Activated CD4-positive, alpha-beta T cell treated with anti-CD3 and anti-CD28 coated beads for 1 hour (primary cell): Measurements from ENCODE around the gene LRRC32.
"Not testable (repeated sequence)": the region's sequence is repeated elsewhere in the genome, so short reads cannot be mapped to it uniquely, and the experiment has no call there.

Source experiments
- DNase-seq: peaks from one replicate; pipeline ENCODE4 v3.0.0-alpha.2; 2020

Gene LRRC32

DNA sequence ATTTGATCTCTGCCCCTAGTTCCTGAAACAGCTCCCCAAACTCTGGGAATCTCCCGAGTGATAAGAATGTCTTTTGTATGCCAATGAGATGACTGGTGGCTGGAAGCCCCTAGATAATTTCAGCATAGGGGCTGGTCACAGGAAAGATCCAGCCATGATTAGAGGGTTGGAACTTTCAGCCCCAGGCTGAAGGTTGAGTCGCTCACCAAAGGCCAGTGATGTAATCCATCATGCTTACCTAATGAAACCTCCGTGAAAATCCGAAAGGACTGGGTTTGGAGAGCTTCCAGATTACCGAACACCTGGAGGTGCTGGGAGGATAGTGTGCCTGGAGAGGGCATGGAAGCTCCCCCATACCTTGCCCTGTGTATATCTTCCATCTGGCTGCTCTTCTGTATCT, 26.0 kb downstream of the LRRC32 start:
- DNase-seq: no peak

DNA sequence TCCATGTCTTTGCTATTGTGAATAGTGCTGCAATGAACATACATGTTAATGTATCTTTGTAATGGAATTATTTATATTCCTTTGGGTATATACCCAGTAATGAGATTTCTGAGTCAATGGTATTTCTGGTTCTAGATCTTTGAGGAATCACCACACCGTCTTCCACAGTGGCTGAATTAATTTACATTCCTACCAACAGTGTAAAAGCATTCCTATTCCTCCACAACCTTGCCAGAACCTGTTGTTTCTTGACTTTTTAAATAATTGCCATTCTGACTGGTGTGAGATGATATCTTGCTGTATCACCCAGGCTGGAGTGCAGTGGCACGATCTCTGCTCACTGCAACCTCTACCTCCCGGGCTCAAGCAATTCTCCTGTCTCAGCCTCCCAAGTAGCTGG, 26.8 kb downstream of the LRRC32 start:
- not testable (repeated sequence) for DNase-seq

DNA sequence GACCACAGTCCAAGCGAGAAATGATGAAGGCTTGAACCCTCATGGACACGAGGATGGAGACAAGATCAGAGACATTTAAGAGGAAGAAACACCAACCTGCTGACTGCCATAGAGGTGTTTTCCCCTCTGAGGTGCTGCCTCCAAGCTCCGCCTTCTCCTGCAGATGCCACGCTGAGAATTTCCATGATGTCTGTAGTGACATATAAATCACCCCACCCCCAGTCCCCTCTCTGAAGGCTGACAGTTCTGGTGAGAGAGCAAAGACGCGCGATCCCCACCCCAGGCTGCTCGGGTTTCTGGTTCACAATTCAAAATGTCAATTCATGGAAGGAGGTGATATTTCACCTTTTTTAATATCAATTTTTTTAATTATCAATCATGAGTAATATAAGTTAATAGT, 28.2 kb downstream of the LRRC32 start:
- peak; percentile 7 for DNase-seq

DNA sequence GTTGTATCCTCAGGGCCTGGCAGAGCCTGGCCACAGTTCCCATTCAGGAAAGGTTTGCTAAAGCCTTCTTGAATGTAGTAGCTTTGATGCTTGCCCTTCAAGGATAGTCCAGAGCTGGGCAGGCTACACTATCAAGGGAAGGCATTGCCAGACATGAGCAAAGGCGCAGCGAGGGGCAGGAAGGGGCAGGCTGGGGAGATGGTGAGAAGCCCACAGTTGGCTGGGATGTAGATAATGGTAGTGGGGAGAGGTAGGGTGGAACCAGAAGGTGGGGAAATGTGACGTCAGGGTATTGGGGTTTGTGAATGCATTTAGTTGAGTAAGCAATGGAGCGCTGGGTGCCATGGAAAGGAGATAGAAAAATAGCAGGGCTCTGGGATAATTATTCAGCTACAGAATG, 28.6 kb downstream of the LRRC32 start:
- peak; percentile 2 for DNase-seq

DNA sequence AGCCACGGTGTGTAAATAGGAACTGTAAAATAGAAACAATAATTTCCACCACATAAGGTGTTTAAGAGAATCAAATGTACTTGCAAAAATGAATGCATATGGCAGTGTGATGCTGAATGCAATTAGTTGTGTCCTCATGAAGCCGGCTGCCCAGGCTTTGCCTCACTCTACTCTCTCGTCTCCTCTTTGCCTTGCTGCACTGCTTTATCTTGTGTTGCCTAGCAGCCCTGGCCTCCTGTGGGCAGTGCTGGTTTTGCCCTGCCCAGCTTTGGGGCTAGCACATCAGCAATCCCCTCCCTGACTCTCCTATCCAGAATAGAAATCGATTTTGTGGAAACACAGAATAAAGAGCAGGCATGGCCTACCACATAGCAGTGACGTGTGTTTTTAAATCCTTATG, 30.0 kb downstream of the LRRC32 start:
- no peak for DNase-seq

DNA sequence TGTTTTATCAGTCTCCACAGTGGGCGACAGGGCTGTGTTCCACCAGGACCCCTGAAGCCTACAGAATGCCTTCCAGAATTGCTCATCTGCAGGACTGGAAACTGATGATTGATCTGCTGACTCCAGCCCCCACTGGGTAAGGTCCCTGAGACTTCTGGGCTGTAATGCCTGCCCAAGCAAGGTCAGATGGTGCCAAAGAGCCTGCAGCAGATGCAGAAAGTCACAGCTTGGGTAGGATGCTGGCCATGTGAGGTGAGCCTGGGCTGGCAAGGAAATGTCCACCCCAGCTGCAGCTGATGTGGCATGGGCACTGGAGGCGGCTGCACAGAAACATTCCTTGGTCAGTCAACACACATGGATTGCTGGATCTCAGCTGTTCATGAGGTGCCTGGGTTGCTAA, 30.9 kb downstream of the LRRC32 start:
- DNase-seq: no peak

DNA sequence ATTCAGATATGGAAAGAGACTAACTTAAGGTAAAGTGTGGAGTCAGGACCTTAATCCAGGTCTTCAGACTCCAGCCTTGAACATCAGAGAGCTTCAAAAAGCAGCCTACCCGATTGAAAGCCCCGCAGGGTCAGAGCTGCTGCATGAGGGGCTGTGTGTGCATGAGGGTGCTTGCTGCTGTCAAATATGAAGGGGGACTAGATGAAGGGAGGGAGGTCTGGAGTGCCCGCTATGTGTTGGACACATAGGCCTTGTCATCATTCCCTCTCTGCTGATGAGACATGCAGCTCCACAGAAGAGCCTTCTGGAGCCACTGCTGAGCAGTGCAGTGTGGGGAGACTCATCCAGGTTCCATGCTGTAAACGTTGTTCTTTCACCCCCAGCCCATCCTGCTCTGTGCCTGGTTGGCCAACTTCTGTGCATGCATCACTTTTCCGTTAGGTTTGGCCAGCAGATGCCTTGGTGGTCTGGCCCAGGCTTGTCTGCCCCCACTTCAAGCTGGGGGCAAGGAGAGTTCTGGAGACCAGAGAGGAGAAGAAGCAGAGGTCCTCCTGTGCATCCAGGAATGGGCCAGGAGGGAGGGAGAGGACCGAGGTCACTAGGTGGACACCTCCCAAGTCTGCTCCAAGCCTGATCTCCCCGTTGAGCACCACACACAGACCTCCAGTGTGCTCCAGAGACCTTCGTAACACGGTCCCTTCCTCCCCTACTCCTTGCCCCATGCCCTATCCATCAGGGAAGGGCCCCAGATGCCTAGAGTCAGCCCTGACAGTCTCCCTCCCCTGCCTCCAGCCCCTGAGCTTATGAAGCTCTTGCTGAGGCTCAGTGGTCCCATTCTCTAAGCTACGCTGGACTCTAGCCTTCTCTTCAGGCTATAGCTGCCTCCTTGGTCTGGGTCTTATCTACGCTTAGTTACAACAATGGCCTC, 32.0 kb downstream of the LRRC32 start:
- peak; percentile 0 for DNase-seq

DNA sequence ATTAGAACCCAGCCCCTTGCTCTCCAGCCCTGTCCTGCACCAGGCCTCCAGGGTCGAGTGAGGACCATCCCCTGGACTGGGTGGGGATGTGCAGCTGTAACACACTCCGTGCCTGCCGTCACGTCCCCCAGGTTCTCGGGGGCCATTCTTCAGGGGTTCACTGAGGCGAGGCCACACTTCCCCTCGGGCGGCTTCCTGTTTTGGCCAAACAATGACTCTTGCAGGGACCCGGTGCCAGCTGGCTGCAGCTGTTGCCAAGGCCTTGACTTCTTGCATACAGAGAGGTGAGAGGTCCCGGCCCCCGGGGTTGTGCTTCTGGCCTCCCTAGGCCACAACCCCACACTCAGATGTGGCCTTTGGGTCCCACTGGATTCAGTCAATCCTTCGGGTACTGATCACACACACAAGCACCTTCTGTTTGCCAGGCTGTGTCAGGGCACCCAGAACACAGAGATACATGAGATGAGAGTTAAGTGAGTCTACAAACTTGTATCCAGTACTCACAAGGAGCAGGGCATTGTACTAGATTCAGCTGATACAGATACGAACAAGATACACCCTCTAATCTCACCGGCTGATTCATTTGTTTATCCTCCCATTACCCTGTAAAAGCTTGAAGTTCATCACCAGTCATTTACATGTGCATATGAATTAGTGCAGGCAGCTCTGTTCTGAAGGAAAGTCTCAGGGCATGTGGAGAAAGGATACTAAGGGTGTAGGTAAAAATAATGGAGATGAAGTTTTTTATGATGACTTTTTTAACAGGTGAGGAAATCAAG, 32.9 kb downstream of the LRRC32 start:
- DNase-seq: peak; percentile 3

DNA sequence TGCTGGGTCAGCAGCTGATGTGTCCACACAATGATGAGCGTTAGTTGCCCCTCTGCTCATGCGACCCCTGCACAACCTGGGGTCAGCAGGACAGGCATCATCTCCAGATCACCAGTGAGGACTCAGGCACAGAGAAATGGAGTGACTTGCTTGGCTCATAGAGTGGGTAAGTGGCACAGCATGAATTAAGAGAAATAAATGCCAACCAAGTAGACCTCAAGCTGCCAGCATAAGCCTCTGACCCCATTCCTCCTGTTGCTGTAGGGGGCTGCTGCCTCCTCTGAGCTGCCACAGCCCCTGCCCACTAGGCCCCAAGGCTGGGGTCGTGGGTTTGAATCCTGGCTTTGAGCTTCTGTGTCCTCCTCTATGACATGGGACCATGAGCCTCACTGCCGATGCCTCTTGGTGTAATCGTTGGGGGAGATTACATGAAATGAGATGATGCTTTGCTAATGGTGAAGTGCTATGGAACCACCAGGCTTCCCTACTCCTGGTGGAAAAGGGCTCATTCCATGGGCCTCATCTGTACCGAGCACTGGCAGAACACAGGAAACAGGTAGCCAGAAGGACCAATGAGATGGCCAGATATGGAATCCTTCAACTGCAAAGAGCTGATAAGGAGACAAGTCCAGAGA, 33.6 kb downstream of the LRRC32 start:
- peak; percentile 0 for DNase-seq

DNA sequence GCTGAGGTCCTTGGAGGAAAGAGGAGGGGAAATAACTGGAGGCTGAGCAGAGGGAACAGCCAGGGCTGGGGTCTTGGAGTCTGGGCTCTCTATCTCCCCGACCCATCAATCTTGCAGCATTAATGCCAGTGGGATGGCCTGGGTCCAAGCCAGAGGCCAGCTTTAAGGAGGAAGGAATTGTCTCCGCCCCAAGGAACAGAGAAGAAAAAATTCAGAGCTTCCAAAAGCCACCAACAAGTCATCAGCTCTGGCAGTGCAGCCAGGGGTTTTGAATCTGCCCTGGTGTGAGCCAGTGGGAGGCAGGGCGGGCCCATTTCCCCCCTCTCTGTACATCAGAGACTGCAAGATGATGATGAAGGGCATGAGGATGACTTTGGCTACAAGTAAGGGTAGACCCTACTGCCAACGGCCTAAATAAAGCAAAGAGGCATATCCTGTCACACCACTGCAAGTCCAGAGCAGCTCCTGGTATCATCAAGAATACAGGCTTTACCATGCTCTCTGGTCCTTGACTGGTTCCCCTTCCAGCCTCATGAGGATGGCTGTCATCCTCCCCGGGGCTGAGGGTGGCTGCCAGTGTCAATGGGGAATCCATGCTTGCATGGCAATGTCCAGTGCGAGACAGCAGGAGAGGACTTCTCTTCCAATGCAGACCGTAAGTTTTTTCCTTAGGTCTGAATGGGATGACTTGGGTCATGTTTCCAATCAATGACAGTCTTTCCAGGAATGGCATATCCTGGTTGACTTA, 34.4 kb downstream of the LRRC32 start:
- peak; percentile 2 for DNase-seq

DNA sequence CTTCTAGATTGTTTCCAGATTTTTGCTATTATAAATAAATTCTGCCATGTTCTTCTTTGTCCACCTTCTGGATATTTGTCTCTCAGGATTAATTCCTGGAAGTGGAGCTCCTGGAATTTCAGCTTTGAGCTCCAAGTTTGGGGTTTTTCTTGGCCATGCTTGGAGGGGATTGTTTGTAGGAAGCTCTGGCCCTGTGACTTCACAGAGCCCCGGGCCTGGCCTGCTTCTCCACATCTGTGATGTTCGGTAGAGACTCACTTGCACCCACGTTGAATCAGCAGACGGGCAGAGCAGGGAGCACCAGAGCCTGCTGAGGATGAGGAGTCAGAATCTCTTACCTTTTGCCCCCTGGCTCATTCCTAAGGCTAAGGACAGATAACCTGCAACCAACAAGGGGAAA, 35.7 kb downstream of the LRRC32 start:
- no peak for DNase-seq

DNA sequence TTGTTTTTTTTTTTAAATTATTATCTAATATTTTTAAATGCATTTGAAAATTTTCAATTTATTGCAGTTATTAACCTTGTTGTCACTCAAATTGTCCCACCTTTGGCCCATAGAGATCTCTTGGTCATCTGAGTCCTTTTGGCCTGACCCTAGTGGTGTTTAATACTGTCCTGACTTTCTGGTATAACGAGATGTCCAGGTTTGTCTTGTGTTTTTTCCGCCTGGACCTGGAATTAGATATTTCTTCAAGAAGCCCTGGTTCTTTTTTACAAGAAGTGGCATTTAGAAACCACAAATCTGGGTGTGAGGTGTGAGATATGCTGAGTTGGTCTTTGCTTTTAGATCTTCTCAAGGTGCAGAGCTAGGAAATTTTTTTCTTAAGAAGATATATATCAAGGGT, 38.1 kb downstream of the LRRC32 start:
- DNase-seq: no peak

DNA sequence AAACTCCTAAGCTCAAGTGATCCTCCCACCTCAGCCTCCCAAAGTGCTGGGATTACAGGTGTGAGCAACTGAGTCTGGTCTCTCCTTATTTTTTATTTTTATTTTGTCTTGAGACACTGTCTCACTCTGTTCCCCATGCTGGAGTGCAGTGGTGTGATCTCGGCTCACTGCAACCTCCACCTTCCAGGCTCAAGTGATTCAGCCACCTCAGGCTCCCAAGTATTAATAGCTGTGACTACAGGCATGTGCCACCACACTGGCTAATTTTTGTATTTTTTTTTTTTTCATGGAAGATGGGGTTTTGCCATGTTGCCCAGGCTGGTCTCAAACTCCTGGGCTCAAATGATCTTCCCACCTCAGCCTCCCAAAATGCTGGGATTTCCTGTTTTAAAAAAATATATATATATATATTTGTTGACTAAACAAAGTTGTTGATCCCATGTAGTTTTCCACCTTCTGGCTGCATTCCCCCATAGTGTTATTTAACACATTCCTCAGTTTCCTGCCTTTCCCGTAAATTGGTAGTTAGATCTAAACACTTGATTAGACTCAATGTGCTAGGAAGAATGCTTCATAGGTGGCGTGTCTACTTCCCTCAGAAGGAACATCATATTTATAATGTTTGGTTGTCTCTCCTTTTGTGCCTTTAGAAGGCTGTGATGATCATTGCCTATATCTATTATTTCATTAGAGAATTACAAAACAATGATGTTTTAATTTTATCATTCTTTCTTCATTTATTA, 38.8 kb downstream of the LRRC32 start:
- no peak for DNase-seq

DNA sequence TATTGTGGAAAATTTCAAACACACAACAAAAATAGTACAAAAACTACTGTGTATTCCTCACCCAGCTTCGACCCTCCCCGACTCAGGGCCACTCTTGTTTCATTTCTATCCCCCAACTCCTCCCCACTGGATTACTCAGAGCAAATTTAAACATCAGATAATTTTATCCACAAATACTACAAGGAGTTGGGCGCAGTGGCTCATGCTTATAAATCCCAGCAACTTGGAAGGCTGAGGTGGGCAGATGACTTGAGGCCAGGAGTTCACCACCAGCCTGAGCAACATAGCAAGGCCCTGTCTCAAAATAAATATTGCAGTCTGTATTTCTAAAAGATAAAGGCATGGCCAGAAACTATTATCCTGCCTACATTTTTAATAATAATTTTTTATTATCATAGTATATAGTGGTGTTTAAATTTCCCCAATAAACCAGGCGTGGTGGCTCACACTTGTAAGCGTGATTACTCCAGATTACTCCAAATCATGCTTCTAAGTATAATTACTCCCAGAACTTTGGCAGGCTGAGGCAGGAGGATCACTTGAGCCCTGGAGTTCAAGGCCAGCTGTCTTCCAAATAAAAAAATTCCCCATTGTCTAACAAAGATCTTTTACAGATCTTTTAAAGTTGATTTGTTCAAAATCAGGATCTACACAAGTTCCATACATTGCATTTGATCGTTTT, 39.8 kb downstream of the LRRC32 start:
- DNase-seq: no peak

DNA sequence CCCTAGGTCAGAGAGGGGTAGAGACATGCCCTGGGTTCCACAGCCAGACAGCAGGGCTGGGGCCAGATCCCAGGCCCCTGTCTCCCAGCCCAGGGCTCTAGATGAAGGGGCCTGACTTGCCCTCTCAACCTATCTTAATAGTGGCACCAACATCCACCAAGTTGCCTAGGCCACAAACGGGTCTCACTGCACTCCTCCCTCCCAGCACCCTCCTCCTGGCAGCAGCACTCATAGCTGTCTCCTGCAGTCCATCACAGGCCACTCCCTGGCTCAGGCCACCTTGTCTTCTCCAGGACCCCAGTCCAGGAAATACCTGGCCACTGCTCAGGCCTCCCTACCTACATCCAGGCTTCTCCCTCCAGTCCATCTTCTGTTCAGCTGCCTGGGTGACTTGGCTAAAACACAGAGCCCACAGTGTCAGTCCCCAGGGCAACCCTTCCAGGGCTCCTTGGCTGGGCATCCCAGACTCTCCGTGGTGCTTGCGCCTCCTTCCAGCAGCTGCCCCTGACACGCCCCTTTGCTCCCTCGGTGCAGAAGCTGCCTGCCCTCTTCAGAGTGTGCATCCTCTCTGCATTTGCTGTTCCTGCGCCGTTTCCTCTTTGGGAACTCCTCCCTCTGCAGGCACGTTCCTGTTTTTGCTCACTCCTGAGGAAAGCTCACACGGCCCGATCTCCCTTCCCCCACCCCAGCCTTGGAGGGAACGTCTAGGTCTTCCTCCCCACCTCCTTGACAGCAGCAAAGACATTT, 40.5 kb downstream of the LRRC32 start:
- DNase-seq: peak; percentile 3

DNA sequence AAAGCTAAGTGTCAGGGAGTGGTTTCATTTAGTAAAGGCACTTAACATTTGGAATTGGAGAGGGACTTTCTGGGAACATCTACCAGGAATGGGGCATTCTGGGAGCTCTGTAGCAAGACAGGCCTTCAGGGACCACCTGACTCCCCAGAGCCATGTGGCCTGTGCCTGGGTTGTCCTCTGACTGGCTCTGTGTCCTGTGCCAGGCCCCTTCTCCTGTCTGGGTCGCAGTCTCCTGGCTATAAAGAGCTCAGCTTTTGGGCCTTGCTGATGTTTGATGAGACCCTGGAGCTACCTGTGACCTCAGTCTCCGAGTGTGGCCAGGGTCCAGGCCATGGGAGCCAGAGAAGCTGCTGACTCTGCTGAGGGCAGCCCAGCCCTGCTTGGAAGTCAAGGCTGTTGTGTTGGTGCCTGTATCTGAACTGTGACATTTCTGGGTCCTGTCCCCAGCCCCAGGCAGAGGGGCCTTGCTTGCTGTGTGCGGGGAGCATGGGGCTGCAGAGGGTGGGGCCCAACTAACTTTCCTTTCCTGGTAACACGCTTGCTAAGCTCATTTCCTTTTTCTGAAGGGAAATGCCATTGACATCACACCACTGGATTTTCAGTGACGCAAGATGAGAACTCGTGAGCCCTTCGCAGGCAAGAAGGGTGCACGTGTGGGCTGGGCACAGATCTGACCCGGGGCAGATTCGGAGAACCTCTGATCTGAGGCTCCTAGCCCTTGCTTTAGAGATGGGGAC, 41.3 kb downstream of the LRRC32 start:
- peak; percentile 7 for DNase-seq

DNA sequence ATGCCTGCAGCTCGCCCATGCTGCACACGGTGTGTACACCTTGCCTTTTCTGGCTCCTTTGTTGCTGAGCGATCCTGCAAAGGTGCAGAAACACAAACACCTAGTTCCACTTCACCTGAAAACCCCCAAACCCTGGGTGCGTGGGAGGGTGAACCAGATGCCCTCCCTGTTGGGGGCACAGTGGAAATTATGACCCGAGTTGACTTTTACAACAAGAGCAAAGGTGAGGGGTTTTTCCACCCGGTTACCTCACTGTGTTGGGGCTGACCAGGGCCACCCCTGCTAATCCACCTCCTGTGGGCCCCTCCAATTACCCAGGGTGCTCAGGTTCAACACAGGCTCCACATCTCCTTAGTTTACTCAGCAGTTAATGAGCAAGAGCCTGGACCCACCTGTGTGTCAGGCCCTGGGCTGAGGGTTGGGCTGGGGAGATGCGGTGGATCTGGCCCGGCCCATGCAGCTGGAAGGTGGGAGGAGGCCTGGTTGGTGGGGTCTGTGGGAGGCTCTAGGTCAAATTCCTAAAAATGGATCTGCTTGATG, 42.1 kb downstream of the LRRC32 start:
- DNase-seq: peak; percentile 9

DNA sequence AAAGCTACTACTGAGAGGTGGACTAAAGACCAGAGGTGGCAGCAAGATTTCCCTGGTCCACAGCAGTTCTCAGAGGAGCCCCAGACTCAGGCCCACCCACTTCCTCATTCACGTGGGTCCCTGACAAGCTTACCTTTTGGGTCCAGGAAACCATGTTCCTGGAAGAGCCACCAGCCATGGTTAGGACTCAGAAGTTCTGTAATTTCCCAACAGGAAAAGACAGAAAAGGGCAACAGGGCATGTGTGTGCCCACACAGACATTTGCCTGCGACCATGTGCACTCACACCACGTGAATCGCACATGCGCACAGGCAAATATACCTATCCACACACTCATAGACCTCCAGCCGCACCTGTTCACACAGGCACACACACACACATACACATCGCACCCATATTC, 42.9 kb downstream of the LRRC32 start:
- peak; percentile 3 for DNase-seq

DNA sequence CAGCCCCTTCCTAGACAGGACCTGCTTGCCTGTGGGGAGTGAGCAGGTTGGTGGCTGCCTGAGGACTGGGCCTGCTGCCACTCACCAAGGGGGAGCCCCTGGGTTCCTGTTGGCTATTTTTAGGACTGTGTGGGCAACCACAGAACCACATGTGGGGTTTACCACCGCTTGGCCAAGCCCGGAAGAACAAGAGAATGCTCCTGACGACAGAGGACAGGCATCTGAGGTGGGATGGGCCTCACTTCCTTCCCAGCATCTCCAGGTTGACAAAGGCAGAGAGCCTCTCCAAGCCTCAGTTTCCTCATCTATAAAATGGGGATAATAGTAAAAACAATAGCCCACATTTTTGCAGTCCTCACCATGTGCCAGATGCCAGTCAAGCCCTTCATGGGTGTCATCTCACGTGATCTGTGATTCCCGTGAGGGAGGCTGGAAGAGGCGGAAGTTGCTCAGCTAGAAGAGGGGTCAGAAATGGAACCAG, 43.6 kb downstream of the LRRC32 start:
- DNase-seq: no peak

DNA sequence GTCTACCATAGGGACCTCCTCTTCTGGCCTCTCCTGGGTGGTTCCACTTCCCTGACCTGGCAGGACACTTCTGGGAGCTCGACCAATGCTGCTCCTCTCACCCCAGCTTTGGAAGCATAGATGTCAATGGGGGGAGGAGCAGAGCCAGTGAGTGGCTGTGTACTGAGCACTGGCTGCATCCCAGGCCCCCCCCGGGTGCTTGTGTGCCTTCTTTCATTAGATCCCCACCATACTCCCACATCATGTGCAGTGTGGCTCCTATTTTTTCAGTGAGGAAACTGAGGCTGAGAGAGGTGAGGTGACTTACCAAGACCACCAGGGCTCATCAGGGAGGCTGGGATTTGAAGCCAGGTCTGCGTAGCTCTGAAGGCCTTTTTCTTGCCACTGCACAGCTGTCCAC, 44.3 kb downstream of the LRRC32 start:
- DNase-seq: no peak
